Suprapubic skin (tissue), 4 donors: ENCODE results near the gene COG1. TPM values are rescaled to one million over a fixed set of nuclear protein-coding genes. Genes with fewer than 3 reads are reported as not detected.

Experiments used
- DNase-seq, 2 donors: peaks; one replicate each; pipeline ENCODE4 v3.0.0-alpha.2; 2019; ENCODE audit warnings: low spot score in 2 of 2
- H3K27ac ChIP-seq: fragments of 200-600 bp; sonication (generic); one replicate; pipeline ENCODE4 v1.5.1; 2019
- H3K27me3 ChIP-seq: fragments of 200-600 bp; sonication (generic); one replicate; pipeline ENCODE4 v1.5.1; 2019
- H3K36me3 ChIP-seq: fragments of 200-600 bp; sonication (generic); one replicate; pipeline ENCODE4 v1.5.1; 2019
- H3K4me1 ChIP-seq: fragments of 200-600 bp; sonication (generic); one replicate; pipeline ENCODE4 v1.5.1; 2019
- H3K4me3 ChIP-seq: fragments of 200-600 bp; sonication (generic); one replicate; pipeline ENCODE4 v1.5.1; 2019; ENCODE audit warnings: mild to moderate bottlenecking
- H3K9me3 ChIP-seq: fragments of 200-600 bp; sonication (generic); one replicate; pipeline ENCODE4 v1.5.1; 2019
- CTCF ChIP-seq, 2 donors: fragments of 200-600 bp in 1 of 2; fragments of 450-650 bp in 1 of 2; sonication (generic) in 1 of 2; IDR thresholded peaks; one replicate each; pipeline ENCODE4 v1.5.1; 2016 to 2019; ENCODE audit warnings: antibody characterized with exemption in 2 of 2, mild to moderate bottlenecking in 1 of 2, moderate library complexity in 1 of 2
- EP300 ChIP-seq: sonication (generic); formaldehyde crosslinking; IDR thresholded peaks from one replicate; pipeline ENCODE4 v1.6.1; 2017; ENCODE audit warnings: antibody characterized with exemption
- POLR2A ChIP-seq, 2 donors: fragments of 450-650 bp; IDR thresholded peaks; one replicate each; pipeline ENCODE4 v1.6.1; 2017; ENCODE audit warnings: antibody characterized with exemption in 2 of 2, mild to moderate bottlenecking in 2 of 2, moderate library complexity in 2 of 2
- POLR2AphosphoS5 ChIP-seq, 3 donors: sonication (generic); formaldehyde crosslinking; IDR thresholded peaks; one replicate each; pipeline ENCODE4 v1.6.1; 2017; ENCODE audit warnings: antibody characterized with exemption in 3 of 3
- WGBS: methylation state at CpG from one replicate; pipeline ENCODE4 v1.1.5; 2018; 5-methylcytosine and 5-hydroxymethylcytosine counted together
- total RNA-seq, 4 donors: library from RNA; depleted of rRNA; stranded (reverse); fragments of >200 nt; gene quantifications; one replicate each; pipeline ENCODE4 v1.1.0, GENCODE V29; 2016

The COG1 gene
- total RNA-seq, 4 donors from 2014 or later = 17.9 to 65.8 (median 23.8) TPM

DNA sequence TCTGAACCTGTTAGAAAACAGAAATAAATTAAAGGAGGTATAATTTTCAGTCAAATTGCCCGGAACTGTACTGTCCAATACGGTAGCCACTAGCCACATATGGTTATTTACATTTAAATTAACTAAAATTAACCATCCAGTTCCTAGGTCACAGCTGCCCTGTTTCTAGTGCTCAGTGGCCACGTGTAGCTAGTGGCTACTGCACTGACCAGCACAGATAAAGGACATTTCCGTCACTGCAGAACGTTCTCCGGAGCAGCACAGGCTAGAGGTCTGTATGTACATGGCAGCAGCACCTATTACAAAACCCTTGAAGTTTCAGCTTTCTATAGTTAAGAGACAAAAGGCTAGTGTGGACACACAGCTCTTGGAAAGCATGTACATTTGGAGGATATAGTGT, 35.1 kb downstream of the COG1 start:
- no peak overlapping the region for H3K27ac ChIP-seq
- peaks cover 51% of the 10 kb centered on the region for H3K4me1 ChIP-seq
- TF ChIP-seq POLR2A (IDR thresholded peaks at IDR 0.05) (no peak), CTCF (IDR thresholded peaks at IDR 0.05) (no peak), POLR2AphosphoS5 (IDR thresholded peaks at IDR 0.05) (no peak), EP300 (no peak)
- DNase-seq = no peak
- no peak overlapping the region for H3K4me3 ChIP-seq
- no peaks in the 10 kb centered on the region for H3K36me3 ChIP-seq
- H3K27me3 ChIP-seq = no peaks in the 10 kb centered on the region
- H3K9me3 ChIP-seq = no peaks in the 10 kb centered on the region
- 74% methylated on average over 6 of the region's 6 CpGs for WGBS

- H3K4me3 ChIP-seq = no peak overlapping the region
- H3K27me3 ChIP-seq = no peaks in the 10 kb centered on the region
- no peak for TF ChIP-seq EP300
- no peaks in the 10 kb centered on the region for H3K36me3 ChIP-seq
- H3K27ac ChIP-seq = peak overlapping the region; percentile 64
- H3K9me3 ChIP-seq = no peaks in the 10 kb centered on the region
- 0% methylated on average over 2 of the region's 2 CpGs for WGBS
- peak; percentile 76 to 85 for DNase-seq
- H3K4me1 ChIP-seq = peaks cover 58% of the 10 kb centered on the region
Observed at GRCh38 chr17:73228748-73229236, 35.9 kb downstream of the COG1 start.

DNA sequence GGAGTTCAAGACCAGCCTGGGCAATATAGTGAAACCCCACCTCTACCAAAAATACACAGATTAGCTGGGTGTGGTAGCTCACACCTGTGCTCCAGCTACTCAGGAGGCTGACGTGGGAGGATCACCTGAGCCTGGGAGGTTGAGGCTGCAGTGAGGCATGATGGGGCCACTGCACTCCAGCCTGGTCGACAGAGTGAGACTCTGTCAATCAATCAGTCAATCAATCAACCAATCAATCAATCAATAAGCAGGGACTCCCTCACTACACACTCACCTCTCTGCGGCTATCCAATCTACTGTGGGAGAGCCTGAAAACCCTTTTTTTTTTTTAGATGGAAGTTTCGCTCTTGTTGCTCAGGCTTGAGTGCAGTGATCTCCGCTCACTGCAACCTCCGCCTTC, 37.2 kb downstream of the COG1 start:
- WGBS = 94% methylated on average over 6 of the region's 6 CpGs
- Histone ChIP-seq H3K36me3 (no peaks in the 10 kb centered on the region), H3K4me1 (peaks cover 58% of the 10 kb centered on the region), H3K4me3 (no peak overlapping the region), H3K27me3 (no peaks in the 10 kb centered on the region), H3K9me3 (no peaks in the 10 kb centered on the region), H3K27ac (no peak overlapping the region)
- DNase-seq = no peak
- TF ChIP-seq POLR2AphosphoS5 (IDR thresholded peaks at IDR 0.05) (no peak), EP300 (no peak), POLR2A (IDR thresholded peaks at IDR 0.05) (no peak), CTCF (IDR thresholded peaks at IDR 0.05) (no peak)

DNA sequence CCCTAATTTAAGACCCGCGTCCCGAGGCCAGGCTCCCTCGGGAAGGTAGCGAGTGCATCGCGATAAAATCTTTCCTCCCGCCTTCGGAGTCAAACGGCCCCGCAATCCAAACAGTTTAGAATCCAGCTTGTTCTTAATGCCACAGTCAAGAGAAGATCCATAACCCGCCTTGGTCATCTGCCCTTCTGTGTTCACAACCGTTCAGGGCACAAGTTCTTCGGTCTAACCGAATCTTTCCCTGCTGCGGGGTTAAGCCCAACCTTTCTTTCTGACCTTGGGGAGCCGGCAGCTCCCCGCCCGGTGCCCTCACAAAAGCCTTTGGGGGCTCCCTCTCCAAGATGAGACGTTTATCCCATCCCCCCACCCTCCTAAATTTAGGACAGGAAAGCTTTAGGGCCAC, 38.5 kb downstream of the COG1 start:
- TF ChIP-seq POLR2A (IDR thresholded peaks at IDR 0.05) (no peak), CTCF (IDR thresholded peaks at IDR 0.05) (no peak), EP300 (no peak), POLR2AphosphoS5 (IDR thresholded peaks at IDR 0.05) (no peak)
- Histone ChIP-seq H3K36me3 (peaks cover 11% of the 10 kb centered on the region), H3K4me1 (peaks cover 55% of the 10 kb centered on the region), H3K27ac (peak overlapping the region; percentile 88), H3K9me3 (no peaks in the 10 kb centered on the region), H3K4me3 (peak overlapping the region; percentile 90), H3K27me3 (no peaks in the 10 kb centered on the region)
- 1% methylated on average over 20 of the region's 20 CpGs for WGBS
- no peak for DNase-seq

GRCh38 chr17:73231841-73232586, 39.2 kb downstream of the COG1 start:
- Histone ChIP-seq H3K9me3 (no peaks in the 10 kb centered on the region), H3K4me1 (peaks cover 49% of the 10 kb centered on the region), H3K27me3 (no peaks in the 10 kb centered on the region), H3K4me3 (peak overlapping the region; percentile 90), H3K27ac (peak overlapping the region; percentile 88), H3K36me3 (peaks cover 17% of the 10 kb centered on the region)
- peak; percentile 96 to 97 for DNase-seq
- TF ChIP-seq POLR2A (IDR thresholded peaks at IDR 0.05) (peak in 1 of 2 donors; percentile 67), EP300 (no peak), POLR2AphosphoS5 (IDR thresholded peaks at IDR 0.05) (peak in 1 of 3 donors; percentile 38), CTCF (IDR thresholded peaks at IDR 0.05) (peak in 1 of 2 donors; percentile 50)
- 0% methylated on average over 18 of the region's 63 CpGs for WGBS
